ENCODE measurements around the gene SCLT1. TPM values are rescaled to one million over a fixed set of nuclear protein-coding genes. Genes with fewer than 3 reads are reported as not detected.

The SCLT1 gene
- total and polyA plus RNA-seq, 2 of the 8 experiments (the other 6 are each of a cell fraction or from before 2014, with no cell fraction given): 4.8 to 13.1 TPM

DNA sequence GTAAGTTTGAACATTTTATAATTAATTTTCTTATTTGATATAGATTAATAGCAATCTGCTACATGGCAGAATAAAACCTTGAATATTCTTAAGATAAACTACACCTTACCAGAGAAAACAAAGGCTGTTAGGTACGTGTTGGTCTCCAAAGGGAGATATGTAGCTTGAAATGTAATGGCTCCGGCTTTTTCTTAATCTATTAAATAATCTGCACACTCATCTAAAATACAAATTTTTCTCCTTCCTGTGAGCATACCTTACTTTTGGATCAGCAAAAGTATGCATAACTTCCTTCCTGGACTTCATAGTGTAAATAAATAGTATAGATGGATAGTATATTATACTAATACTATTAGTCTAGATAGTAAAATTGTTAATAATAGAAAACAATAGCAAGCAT, 142.5 kb downstream of the SCLT1 start (continued):
- TF ChIP-seq TCF12 (IDR thresholded peaks at IDR 0.05; ENCODE audit: low read depth, low read length) (no peak), SIX5 (IDR thresholded peaks at IDR 0.05; ENCODE audit: low read depth, low read length) (no peak)

Data from H1 (cell line).